Stimulated activated CD4-positive, alpha-beta T cell treated with anti-CD3 and anti-CD28 coated beads, Interleukin-2, amount 100 ng/mL, for 24 hours (primary cell): ENCODE data around the gene SERGEF.

Experiments used
- DNase-seq, 2 donors: peaks; one replicate each; pipeline ENCODE4 v3.0.0-alpha.2; 2020

SERGEF gene

GRCh38 chr11:17853280-17853679 lies 159.6 kb downstream of the SERGEF start:
- no peak for DNase-seq

GRCh38 chr11:17852246-17852645 lies 160.6 kb downstream of the SERGEF start:
- DNase-seq = no peak

DNA sequence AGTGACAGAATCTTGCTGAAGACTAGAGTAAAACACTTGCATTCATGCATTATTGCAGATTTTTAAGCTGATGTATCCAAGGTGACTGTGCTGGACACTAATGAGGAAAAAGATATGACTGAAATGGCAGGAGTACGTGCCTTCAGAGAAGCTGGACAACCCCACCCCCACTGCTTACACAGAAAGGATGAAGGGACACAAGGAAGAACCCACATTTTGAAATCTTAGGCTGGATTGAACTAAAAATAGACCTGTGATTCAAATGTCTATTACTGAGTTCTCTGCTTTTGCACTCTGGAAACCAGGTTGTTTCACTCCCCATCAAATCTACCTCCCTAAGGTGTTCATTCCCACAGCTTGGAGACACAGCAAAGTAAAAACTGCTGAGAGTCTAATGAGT lies 161.2 kb downstream of the SERGEF start:
- no peak for DNase-seq

GRCh38 chr11:17850336-17850735 lies 162.5 kb downstream of the SERGEF start:
- no peak for DNase-seq

- DNase-seq = no peak
These were observed 164.1 kb downstream of the SERGEF start for GRCh38 chr11:17848715-17849114.

- DNase-seq = no peak
These were observed 165.9 kb downstream of the SERGEF start for GRCh38 chr11:17846852-17847453.

- DNase-seq = no peak
These were observed 167.4 kb downstream of the SERGEF start for GRCh38 chr11:17845431-17845881.

GRCh38 chr11:17840101-17840548 lies 172.7 kb downstream of the SERGEF start:
- DNase-seq = no peak

DNA sequence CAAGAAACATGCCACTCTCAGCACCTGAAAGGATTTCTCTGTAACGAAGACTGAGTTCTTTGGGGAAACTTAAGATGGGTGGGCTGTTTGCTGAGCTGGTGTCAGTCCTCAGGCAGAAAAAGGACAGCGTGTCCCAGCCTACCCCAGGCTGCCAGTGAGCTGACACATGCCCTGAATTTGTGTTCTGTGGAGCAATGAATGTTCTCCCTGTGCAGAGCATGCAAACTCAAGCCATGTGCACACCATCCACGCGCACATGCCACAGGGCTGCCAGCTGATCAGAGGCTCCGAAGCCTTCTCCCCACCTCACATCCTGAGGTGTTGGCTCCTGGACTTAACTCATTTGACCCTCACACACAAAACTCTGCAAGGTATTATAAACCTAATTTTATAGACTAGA lies 173.4 kb downstream of the SERGEF start:
- no peak for DNase-seq

DNA sequence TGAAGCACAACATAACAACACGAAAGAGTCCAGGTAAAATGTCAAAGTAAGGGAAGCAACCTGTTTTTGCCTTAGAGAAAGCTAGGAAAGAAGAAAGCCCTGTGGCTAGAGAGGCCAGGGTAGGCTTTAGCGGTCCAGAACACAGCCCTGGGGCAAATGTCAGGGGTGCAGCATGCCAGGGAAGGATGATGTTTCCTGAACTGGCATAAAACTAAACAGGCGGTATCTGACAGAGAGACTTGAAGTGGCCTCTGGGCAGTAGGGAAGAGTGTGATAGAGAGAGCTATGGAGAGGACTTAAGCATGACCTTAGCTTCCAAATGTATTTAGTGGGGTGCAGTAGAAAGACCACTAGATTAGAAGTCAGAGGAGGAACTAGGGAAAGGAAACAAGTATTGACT lies 174.7 kb downstream of the SERGEF start:
- DNase-seq = no peak

DNA sequence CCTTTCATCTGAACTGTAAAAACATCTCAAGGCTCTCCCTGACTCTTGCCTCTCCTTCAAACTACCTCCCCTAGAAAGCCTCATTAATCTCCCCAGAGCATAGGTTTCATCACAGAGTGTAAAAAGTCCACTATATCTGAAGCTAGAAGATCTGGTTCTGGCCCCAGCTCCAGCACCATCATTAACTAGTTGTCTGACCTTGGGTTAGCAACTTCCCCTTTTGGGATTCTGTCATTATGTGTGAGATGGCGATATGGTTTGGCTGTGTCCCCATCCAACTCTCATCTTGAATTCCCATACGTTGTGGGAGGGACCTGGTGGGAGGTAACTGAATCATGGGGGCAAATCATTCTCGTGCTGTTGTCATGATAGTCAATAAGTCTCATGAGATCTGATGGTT lies 181.0 kb downstream of the SERGEF start:
- no peak for DNase-seq

- DNase-seq = no peak
These were observed 181.6 kb downstream of the SERGEF start for GRCh38 chr11:17831228-17831627.

GRCh38 chr11:17828311-17828751 lies 184.5 kb downstream of the SERGEF start:
- DNase-seq = no peak

GRCh38 chr11:17827006-17827405 lies 185.8 kb downstream of the SERGEF start:
- no peak for DNase-seq

DNA sequence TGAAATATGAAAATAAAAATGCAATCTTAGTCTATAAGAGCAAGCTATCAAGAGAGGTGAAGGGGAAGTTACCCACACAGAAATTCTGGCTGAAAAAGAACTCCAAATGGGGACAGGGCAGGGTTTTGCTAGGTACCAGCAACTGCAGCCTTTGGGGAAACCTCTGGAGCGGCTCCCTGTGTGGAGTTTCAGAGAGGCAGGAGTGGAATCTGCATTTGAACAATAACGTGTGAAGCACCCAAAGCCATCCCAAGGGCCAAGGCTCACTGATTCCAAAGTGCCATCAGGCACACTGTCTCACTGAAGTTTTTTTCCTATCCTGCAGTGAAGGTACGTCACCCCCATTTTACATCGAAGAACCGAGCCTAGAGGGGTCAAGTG lies 190.5 kb downstream of the SERGEF start:
- no peak for DNase-seq

DNA sequence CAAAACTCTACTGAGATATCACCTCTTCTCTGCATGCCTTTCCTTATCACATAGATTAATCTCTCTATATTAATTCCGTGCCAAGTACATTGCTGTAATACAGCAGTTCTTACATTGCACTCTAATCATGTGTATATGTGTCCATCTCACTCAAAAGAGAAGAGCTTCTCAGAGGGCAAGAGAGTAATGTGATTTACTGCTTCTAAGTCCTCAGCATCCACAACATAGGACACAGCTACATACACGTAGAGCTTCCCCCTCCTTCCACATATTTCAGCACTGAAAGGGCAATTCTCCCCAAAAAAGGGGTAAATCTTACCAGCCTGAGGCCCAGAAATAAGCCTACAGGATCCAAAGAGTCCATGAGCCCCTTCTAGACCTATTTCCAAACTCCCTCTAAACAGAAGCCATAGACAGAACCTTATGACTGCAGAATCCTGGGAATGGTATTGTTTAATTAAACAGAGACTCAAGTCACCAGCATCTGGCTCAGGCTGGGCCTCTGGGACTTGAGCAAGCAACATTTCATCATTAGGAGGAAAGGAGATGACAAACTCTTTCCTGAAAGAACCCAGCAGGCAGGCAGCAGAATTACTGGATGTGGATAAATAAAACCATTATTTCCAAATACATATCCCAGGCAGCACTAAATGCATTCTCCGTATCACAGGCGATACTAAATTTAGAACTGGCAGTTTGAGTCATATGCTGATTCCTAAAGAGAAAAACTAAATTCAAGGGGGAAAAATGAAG lies 191.0 kb downstream of the SERGEF start:
- no peak for DNase-seq

DNA sequence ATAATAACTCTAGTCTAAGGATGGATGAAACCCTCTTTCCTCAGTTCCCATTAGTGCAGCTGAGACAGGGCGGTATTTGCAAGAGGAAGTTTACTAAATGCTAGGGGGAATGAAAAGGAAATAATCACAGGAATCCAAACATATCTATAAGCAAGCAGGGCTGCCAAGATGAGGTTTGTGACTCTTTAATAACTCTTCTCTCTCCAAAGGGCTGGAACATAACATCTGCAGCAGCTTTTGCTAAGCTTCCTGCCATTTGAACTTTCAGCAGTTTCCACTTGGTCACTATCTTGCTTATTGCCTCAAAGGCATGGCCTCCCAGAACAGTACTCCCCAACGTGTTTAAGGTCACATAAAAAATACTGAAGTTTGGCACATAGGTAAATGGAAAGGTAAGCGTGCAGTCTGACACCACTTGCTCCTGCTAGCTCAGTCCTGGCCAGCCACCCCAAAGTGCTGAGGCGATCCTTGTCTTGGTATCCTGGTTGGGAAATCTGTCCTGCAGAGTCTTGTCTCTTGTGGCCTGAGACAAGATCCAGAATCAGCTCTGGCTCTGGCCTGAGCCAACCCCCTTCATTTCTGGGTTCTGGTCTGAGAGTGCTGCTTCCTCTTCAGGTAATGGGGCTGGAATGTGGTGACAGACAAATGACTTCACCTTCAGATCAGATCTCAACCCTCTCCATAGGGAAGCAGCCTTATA lies 196.5 kb downstream of the SERGEF start:
- no peak for DNase-seq

DNA sequence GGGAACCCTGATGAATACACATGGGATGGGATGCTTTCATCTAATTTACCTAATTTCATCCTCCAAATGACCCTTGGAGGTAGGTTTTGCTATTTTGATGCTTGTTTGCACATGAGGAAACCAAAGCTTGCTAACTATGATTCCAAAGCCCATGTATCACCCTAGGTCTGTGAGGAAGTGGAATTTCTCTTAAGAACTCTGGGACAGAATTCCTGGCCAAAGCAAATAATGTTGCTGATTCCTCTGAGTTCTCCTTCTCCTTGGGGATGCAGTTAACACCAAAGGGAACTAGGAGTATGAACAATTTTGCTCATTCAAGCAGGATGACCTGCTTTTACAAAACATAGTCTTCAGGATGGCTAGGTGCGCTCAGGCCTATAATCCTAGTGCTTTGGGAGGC lies 198.3 kb downstream of the SERGEF start:
- no peak for DNase-seq

- DNase-seq = no peak
These were observed 199.3 kb downstream of the SERGEF start for GRCh38 chr11:17813391-17814059.

GRCh38 chr11:17812865-17813187 lies 200.0 kb downstream of the SERGEF start:
- DNase-seq = no peak

DNA sequence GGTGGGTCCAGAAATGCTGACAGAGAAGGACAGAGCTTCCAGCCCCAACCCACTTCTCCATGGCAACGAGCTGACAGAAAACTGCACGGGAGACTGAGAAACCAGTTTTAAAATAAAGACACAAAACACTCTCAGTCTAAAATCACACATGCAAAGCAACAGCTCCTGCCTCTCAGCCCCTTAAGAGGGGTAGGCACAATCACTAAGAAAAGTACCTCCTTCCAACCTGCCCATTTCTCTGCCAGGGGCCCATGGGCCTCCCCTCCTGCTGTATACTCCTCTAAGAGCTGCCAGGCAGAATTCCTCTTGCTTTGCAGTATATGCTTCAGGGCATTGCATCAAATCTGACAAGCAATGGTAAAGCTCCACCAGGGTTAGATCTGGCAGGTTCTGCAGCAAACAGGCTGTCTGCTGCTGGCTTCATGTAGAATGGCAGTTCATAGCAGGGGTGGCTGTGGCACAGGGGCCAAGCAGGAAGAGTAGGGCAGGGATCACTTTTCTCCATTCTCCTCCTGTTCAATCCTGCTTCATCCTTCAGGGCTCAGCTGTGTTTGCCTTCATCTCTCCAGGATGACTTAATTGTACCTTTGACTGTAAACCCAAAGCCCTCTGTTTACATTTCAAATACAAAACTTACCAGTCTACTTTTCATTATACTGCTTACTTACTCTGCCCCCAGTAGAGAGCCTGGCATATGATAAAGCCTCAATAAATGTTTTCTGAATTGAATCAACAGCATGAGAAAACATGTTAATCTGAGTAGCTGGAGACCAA lies 200.6 kb downstream of the SERGEF start:
- DNase-seq = no peak

DNA sequence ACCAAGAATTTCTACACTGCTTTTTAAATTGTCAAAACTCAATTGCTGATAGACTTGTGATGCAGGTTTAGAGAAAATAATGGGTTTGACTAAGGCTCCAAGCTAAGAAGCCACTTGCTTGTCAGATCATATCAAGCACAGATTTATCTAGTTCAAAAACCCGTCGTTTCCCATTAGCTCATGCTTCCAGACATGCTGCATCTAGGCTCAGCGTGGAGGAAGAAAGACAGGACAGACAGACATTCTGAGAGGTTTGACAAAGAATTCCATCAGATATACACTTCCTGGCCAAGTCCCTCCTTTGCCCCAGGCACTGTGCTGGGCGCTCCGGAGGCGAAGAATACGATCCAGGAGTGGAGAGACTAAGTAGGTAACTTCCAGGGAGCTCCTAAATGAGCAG lies 201.5 kb downstream of the SERGEF start:
- DNase-seq = no peak

DNA sequence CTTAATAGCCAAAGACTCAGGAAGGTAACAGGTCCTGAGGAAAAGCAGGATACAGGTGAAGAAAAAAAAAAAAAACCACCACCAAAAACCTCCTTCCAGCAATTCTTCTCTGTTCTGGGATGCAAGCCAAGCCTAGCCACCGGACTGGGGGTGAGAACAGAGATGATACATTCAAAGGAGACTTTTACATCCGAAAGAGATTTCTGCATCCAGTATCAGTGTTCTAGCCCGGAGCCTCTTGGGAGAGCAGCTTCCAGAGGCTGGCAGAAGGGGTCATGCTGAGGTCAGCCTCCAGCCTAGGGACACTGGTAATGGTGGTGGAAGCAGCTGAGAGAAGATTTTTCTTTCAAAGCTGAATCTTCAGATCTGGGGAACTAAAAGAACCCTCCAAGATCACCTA lies 202.1 kb downstream of the SERGEF start:
- no peak for DNase-seq
